ENCODE measurements around the gene CALN1.

CALN1 gene

GRCh38 chr7:71912476-71912875 lies 499.7 kb downstream of the CALN1 start:
- Histone ChIP-seq H3K27ac (ENCODE audit: poor library complexity, severe bottlenecking) (no peak overlapping the region), H3K4me3 (ENCODE audit: severe bottlenecking) (no peak overlapping the region), H3K36me3 (ENCODE audit: low read depth) (no peaks in the 10 kb centered on the region), H3K4me1 (ENCODE audit: insufficient read depth, poor library complexity, severe bottlenecking) (no peaks in the 10 kb centered on the region), H3K27me3 (ENCODE audit: insufficient read depth, poor library complexity, severe bottlenecking) (no peaks in the 10 kb centered on the region), H3K9me3 (ENCODE audit: severe bottlenecking) (no peaks in the 10 kb centered on the region)
- no peak for TF ChIP-seq CTCF (IDR thresholded peaks at IDR 0.05; ENCODE audit: poor library complexity, severe bottlenecking)
- no peak for DNase-seq (ENCODE audit: low spot score)
- ATAC-seq (ENCODE audit: low read depth), result no peak

GRCh38 chr7:71911051-71911450 lies 501.1 kb downstream of the CALN1 start:
- Histone ChIP-seq H3K36me3 (ENCODE audit: low read depth) (no peaks in the 10 kb centered on the region), H3K9me3 (ENCODE audit: severe bottlenecking) (no peaks in the 10 kb centered on the region), H3K27me3 (ENCODE audit: insufficient read depth, poor library complexity, severe bottlenecking) (no peaks in the 10 kb centered on the region), H3K4me1 (ENCODE audit: insufficient read depth, poor library complexity, severe bottlenecking) (no peaks in the 10 kb centered on the region), H3K27ac (ENCODE audit: poor library complexity, severe bottlenecking) (no peak overlapping the region), H3K4me3 (ENCODE audit: severe bottlenecking) (no peak overlapping the region)
- no peak for TF ChIP-seq CTCF (IDR thresholded peaks at IDR 0.05; ENCODE audit: poor library complexity, severe bottlenecking)
- no peak for ATAC-seq (ENCODE audit: low read depth)
- no peak for DNase-seq (ENCODE audit: low spot score)

- Histone ChIP-seq H3K9me3 (ENCODE audit: severe bottlenecking) (no peaks in the 10 kb centered on the region), H3K4me1 (ENCODE audit: insufficient read depth, poor library complexity, severe bottlenecking) (no peaks in the 10 kb centered on the region), H3K36me3 (ENCODE audit: low read depth) (no peaks in the 10 kb centered on the region), H3K27me3 (ENCODE audit: insufficient read depth, poor library complexity, severe bottlenecking) (no peaks in the 10 kb centered on the region), H3K4me3 (ENCODE audit: severe bottlenecking) (no peak overlapping the region), H3K27ac (ENCODE audit: poor library complexity, severe bottlenecking) (no peak overlapping the region)
- ATAC-seq (ENCODE audit: low read depth), result no peak
- DNase-seq (ENCODE audit: low spot score), result no peak
- no peak for TF ChIP-seq CTCF (IDR thresholded peaks at IDR 0.05; ENCODE audit: poor library complexity, severe bottlenecking)
Measured at GRCh38 chr7:71905821-71906220, 506.3 kb downstream of the CALN1 start.

- DNase-seq (ENCODE audit: low spot score) (no peak), ATAC-seq (ENCODE audit: low read depth) (no peak)
- Histone ChIP-seq H3K36me3 (ENCODE audit: low read depth) (no peaks in the 10 kb centered on the region), H3K9me3 (ENCODE audit: severe bottlenecking) (no peaks in the 10 kb centered on the region), H3K4me3 (ENCODE audit: severe bottlenecking) (no peak overlapping the region), H3K27ac (ENCODE audit: poor library complexity, severe bottlenecking) (no peak overlapping the region), H3K27me3 (ENCODE audit: insufficient read depth, poor library complexity, severe bottlenecking) (no peaks in the 10 kb centered on the region), H3K4me1 (ENCODE audit: insufficient read depth, poor library complexity, severe bottlenecking) (no peaks in the 10 kb centered on the region)
- TF ChIP-seq CTCF (IDR thresholded peaks at IDR 0.05; ENCODE audit: poor library complexity, severe bottlenecking), result no peak
Measured at GRCh38 chr7:71904484-71904883, 507.7 kb downstream of the CALN1 start.

GRCh38 chr7:71900556-71900955 lies 511.6 kb downstream of the CALN1 start:
- Histone ChIP-seq H3K4me3 (ENCODE audit: severe bottlenecking) (no peak overlapping the region), H3K27ac (ENCODE audit: poor library complexity, severe bottlenecking) (no peak overlapping the region), H3K36me3 (ENCODE audit: low read depth) (no peaks in the 10 kb centered on the region), H3K4me1 (ENCODE audit: insufficient read depth, poor library complexity, severe bottlenecking) (no peaks in the 10 kb centered on the region), H3K27me3 (ENCODE audit: insufficient read depth, poor library complexity, severe bottlenecking) (no peaks in the 10 kb centered on the region), H3K9me3 (ENCODE audit: severe bottlenecking) (no peaks in the 10 kb centered on the region)
- DNase-seq (ENCODE audit: low spot score) (no peak), ATAC-seq (ENCODE audit: low read depth) (no peak)
- no peak for TF ChIP-seq CTCF (IDR thresholded peaks at IDR 0.05; ENCODE audit: poor library complexity, severe bottlenecking)

Data from RWPE2 (cell line).